ENCODE data around the gene AJUBA. TPM values are rescaled to one million over a fixed set of nuclear protein-coding genes. Genes with fewer than 3 reads are reported as not detected.

Gene AJUBA
- total RNA-seq, 2 experiments from 2014 or later = 0.41 to 1.2 TPM

GRCh38 chr14:22985894-22986507 is 3.6 kb upstream of the AJUBA start:
- no peaks in the 10 kb centered on the region for H3K9me3 Mint-ChIP-seq (ENCODE audit: low read depth)
- no peaks in the 10 kb centered on the region for H3K4me1 Mint-ChIP-seq
- peaks cover 1% of the 10 kb centered on the region for H3K36me3 Mint-ChIP-seq
- no peak overlapping the region for H3K4me3 Mint-ChIP-seq
- no peak overlapping the region for H3K27ac Mint-ChIP-seq
- ATAC-seq = no peak
- CTCF ChIA-PET = interaction anchor here (0.7 to 25.7 kb wide), 51 partner anchors 9 to 430 kb away, joined by 3 to 867 read pairs (median 5); partner anchors contain the start of genes ACIN1, C14orf119, CDH24 and DAD1
- DNase-seq = no peak
- H3K27me3 Mint-ChIP-seq = peaks cover 2% of the 10 kb centered on the region

- H3K27me3 Mint-ChIP-seq = peaks cover 9% of the 10 kb centered on the region
- DNase-seq (no peak), ATAC-seq (no peak)
- CTCF ChIA-PET = interaction anchor here (1.0 to 25.7 kb wide), 14 partner anchors 10 to 429 kb away, joined by 3 to 867 read pairs (median 22); partner anchors contain the start of genes CDH24, HAUS4, PRMT5 and PSMB11
- H3K4me1 Mint-ChIP-seq = peaks cover under 1% of the 10 kb centered on the region
- no peaks in the 10 kb centered on the region for H3K9me3 Mint-ChIP-seq (ENCODE audit: low read depth)
- H3K27ac Mint-ChIP-seq = no peak overlapping the region
- H3K36me3 Mint-ChIP-seq = peaks cover 1% of the 10 kb centered on the region
- no peak overlapping the region for H3K4me3 Mint-ChIP-seq
Observed at GRCh38 chr14:22984959-22985658, 2.8 kb upstream of the AJUBA start.

- Mint-ChIP-seq H3K27ac (no peak overlapping the region), H3K36me3 (peaks cover 2% of the 10 kb centered on the region), H3K9me3 (ENCODE audit: low read depth) (no peaks in the 10 kb centered on the region), H3K27me3 (peaks cover 28% of the 10 kb centered on the region), H3K4me3 (peak overlapping the region; percentile 24), H3K4me1 (peaks cover 4% of the 10 kb centered on the region)
- CTCF ChIA-PET = interaction anchor here (0.7 to 25.7 kb wide), 23 partner anchors 10 to 1132 kb away, joined by 3 to 867 read pairs (median 6); partner anchors contain the start of genes CDH24, HAUS4, PRMT5 and PSMB11
- no peak for DNase-seq
- ATAC-seq = no peak
Observed at GRCh38 chr14:22981876-22982476, 375 bp downstream of the AJUBA start.

GRCh38 chr14:22981090-22981875 is 1.1 kb downstream of the AJUBA start:
- ATAC-seq (no peak), DNase-seq (no peak)
- H3K9me3 Mint-ChIP-seq (ENCODE audit: low read depth) = no peaks in the 10 kb centered on the region
- peaks cover 30% of the 10 kb centered on the region for H3K27me3 Mint-ChIP-seq
- H3K27ac Mint-ChIP-seq = no peak overlapping the region
- H3K36me3 Mint-ChIP-seq = peaks cover 2% of the 10 kb centered on the region
- CTCF ChIA-PET = interaction anchor here (1.0 to 25.7 kb wide), 16 partner anchors 9 to 410 kb away, joined by 3 to 867 read pairs (median 14); partner anchors contain the start of genes CDH24, HAUS4, PRMT5 and PSMB11
- H3K4me1 Mint-ChIP-seq = peaks cover 4% of the 10 kb centered on the region
- H3K4me3 Mint-ChIP-seq = no peak overlapping the region

- H3K36me3 Mint-ChIP-seq = peaks cover 2% of the 10 kb centered on the region
- DNase-seq (no peak), ATAC-seq (no peak)
- no peak overlapping the region for H3K27ac Mint-ChIP-seq
- peaks cover 33% of the 10 kb centered on the region for H3K27me3 Mint-ChIP-seq
- CTCF ChIA-PET = interaction anchor here (2.8 to 25.7 kb wide), 6 partner anchors 9 to 79 kb away, joined by 13 to 867 read pairs (median 72); partner anchors contain the start of genes CDH24, HAUS4 and PRMT5
- H3K4me3 Mint-ChIP-seq = no peak overlapping the region
- H3K4me1 Mint-ChIP-seq = peaks cover 4% of the 10 kb centered on the region
- no peaks in the 10 kb centered on the region for H3K9me3 Mint-ChIP-seq (ENCODE audit: low read depth)
Observed at GRCh38 chr14:22980672-22981089, 1.7 kb downstream of the AJUBA start.

- no peak overlapping the region for H3K4me3 Mint-ChIP-seq
- H3K36me3 Mint-ChIP-seq = peaks cover 2% of the 10 kb centered on the region
- CTCF ChIA-PET = interaction anchor here (25.7 kb wide), 1 partner anchor 80 kb away, joined by 867 read pairs; the partner anchor contains the start of gene CDH24
- peaks cover 4% of the 10 kb centered on the region for H3K4me1 Mint-ChIP-seq
- ATAC-seq (no peak), DNase-seq (no peak)
- no peak overlapping the region for H3K27ac Mint-ChIP-seq
- peaks cover 33% of the 10 kb centered on the region for H3K27me3 Mint-ChIP-seq
- H3K9me3 Mint-ChIP-seq (ENCODE audit: low read depth) = no peaks in the 10 kb centered on the region
Observed at GRCh38 chr14:22979748-22980392, 2.5 kb downstream of the AJUBA start.

GRCh38 chr14:22978981-22979671 is 3.2 kb downstream of the AJUBA start:
- Mint-ChIP-seq H3K36me3 (peaks cover 2% of the 10 kb centered on the region), H3K4me3 (no peak overlapping the region), H3K9me3 (ENCODE audit: low read depth) (no peaks in the 10 kb centered on the region), H3K27me3 (peaks cover 33% of the 10 kb centered on the region), H3K27ac (no peak overlapping the region), H3K4me1 (peaks cover 4% of the 10 kb centered on the region)
- CTCF ChIA-PET = interaction anchor here (1.2 to 25.7 kb wide), 6 partner anchors 7 to 408 kb away, joined by 3 to 867 read pairs (median 7); partner anchors contain the start of genes AJUBA and CDH24
- no peak for ATAC-seq
- DNase-seq = no peak

- Mint-ChIP-seq H3K4me3 (no peak overlapping the region), H3K27ac (no peak overlapping the region), H3K4me1 (peaks cover 4% of the 10 kb centered on the region), H3K36me3 (peaks cover 2% of the 10 kb centered on the region), H3K27me3 (peaks cover 33% of the 10 kb centered on the region), H3K9me3 (ENCODE audit: low read depth) (no peaks in the 10 kb centered on the region)
- DNase-seq (no peak), ATAC-seq (no peak)
- CTCF ChIA-PET = interaction anchor here (1.2 to 25.7 kb wide), 8 partner anchors 7 to 408 kb away, joined by 3 to 867 read pairs (median 8); partner anchors contain the start of genes AJUBA and CDH24
Observed at GRCh38 chr14:22978487-22978837, 3.9 kb downstream of the AJUBA start.

- H3K4me1 Mint-ChIP-seq = peaks cover 4% of the 10 kb centered on the region
- no peak overlapping the region for H3K27ac Mint-ChIP-seq
- no peak for DNase-seq
- no peak for ATAC-seq
- peaks cover 2% of the 10 kb centered on the region for H3K36me3 Mint-ChIP-seq
- peaks cover 33% of the 10 kb centered on the region for H3K27me3 Mint-ChIP-seq
- CTCF ChIA-PET = interaction anchor here (1.2 to 13.3 kb wide), 8 partner anchors 8 to 407 kb away, joined by 3 to 200 read pairs (median 7); partner anchors contain the start of gene AJUBA
- H3K4me3 Mint-ChIP-seq = no peak overlapping the region
- no peaks in the 10 kb centered on the region for H3K9me3 Mint-ChIP-seq (ENCODE audit: low read depth)
Observed at GRCh38 chr14:22977684-22978486, 4.5 kb downstream of the AJUBA start.

GRCh38 chr14:22977434-22977683 is 5.0 kb downstream of the AJUBA start:
- H3K4me3 Mint-ChIP-seq = no peak overlapping the region
- no peaks in the 10 kb centered on the region for H3K9me3 Mint-ChIP-seq (ENCODE audit: low read depth)
- DNase-seq = no peak
- no peak overlapping the region for H3K27ac Mint-ChIP-seq
- peaks cover 2% of the 10 kb centered on the region for H3K36me3 Mint-ChIP-seq
- peaks cover 4% of the 10 kb centered on the region for H3K4me1 Mint-ChIP-seq
- no peak for ATAC-seq
- peaks cover 33% of the 10 kb centered on the region for H3K27me3 Mint-ChIP-seq
- CTCF ChIA-PET = interaction anchor here (1.2 to 13.3 kb wide), 6 partner anchors 8 to 86 kb away, joined by 3 to 200 read pairs (median 8); partner anchors contain the start of gene AJUBA

- Mint-ChIP-seq H3K4me1 (peaks cover 4% of the 10 kb centered on the region), H3K36me3 (peaks cover 2% of the 10 kb centered on the region), H3K27ac (no peak overlapping the region), H3K27me3 (peaks cover 33% of the 10 kb centered on the region), H3K4me3 (no peak overlapping the region), H3K9me3 (ENCODE audit: low read depth) (no peaks in the 10 kb centered on the region)
- CTCF ChIA-PET = interaction anchor here (1.2 to 13.3 kb wide), 7 partner anchors 9 to 86 kb away, joined by 3 to 200 read pairs (median 6); partner anchors contain the start of gene AJUBA
- DNase-seq (no peak), ATAC-seq (no peak)
Observed at GRCh38 chr14:22976620-22977433, 5.5 kb downstream of the AJUBA start.

Data from activated CD8-positive, alpha-beta memory T cell treated with anti-CD3 and anti-CD28 coated beads, Interleukin-2, amount 10 ng/mL, durations not matched to agents 7 days and 5 days (primary cell).